ENCODE data around the gene BOC.
"Not testable (repeated sequence)": the region's sequence is repeated elsewhere in the genome, so short reads cannot be mapped to it uniquely, and the experiment has no call there.

BOC gene, protein sequence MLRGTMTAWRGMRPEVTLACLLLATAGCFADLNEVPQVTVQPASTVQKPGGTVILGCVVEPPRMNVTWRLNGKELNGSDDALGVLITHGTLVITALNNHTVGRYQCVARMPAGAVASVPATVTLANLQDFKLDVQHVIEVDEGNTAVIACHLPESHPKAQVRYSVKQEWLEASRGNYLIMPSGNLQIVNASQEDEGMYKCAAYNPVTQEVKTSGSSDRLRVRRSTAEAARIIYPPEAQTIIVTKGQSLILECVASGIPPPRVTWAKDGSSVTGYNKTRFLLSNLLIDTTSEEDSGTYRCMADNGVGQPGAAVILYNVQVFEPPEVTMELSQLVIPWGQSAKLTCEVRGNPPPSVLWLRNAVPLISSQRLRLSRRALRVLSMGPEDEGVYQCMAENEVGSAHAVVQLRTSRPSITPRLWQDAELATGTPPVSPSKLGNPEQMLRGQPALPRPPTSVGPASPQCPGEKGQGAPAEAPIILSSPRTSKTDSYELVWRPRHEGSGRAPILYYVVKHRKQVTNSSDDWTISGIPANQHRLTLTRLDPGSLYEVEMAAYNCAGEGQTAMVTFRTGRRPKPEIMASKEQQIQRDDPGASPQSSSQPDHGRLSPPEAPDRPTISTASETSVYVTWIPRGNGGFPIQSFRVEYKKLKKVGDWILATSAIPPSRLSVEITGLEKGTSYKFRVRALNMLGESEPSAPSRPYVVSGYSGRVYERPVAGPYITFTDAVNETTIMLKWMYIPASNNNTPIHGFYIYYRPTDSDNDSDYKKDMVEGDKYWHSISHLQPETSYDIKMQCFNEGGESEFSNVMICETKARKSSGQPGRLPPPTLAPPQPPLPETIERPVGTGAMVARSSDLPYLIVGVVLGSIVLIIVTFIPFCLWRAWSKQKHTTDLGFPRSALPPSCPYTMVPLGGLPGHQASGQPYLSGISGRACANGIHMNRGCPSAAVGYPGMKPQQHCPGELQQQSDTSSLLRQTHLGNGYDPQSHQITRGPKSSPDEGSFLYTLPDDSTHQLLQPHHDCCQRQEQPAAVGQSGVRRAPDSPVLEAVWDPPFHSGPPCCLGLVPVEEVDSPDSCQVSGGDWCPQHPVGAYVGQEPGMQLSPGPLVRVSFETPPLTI

DNA sequence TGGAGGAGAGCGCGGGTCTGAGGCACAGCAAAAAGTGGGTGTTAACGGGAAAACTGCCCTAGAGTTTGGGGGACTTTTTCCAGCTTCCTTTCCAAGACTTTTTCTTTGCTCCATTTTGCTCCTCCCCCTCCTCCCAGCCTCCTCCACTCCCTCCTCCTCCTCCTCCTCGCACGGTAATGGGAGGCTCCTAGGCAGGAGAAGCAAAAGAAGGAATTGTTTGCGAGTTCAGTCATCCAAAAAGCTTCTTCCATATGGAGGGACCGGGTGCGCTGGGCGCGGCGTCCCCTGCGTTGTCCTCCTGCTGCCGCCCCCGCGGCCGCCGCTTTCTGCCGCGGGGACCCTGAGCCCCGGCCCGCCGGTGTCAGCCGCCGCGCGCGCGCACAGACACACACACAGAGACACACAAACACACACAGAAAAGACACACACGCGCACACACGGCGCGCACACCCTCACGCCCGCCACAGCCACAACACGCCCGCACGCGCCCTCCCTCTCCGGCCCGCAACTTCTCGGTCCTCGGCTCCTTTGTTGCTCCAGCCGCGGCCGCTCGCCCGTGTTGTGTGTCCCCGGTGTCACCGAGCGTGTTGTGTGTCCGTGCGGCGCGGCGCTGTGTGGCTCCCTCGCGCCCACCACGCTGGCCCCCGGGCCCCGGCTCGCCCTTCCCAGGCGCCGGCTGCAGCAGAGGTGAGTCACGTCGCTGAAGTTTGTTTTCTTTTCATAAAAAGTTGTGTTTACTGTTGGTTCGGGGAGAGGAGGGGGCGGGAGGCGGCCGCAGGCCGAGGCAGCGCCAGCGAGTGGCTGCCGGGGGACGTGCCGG, at the start of gene BOC:
Gene BOC (plus strand): TSS at position 228 of the 820 bp plus-strand sequence. CDS start 38,246 bp downstream, outside the sequence.
- no peak for DNase-seq (ENCODE audit: low spot score)

DNA sequence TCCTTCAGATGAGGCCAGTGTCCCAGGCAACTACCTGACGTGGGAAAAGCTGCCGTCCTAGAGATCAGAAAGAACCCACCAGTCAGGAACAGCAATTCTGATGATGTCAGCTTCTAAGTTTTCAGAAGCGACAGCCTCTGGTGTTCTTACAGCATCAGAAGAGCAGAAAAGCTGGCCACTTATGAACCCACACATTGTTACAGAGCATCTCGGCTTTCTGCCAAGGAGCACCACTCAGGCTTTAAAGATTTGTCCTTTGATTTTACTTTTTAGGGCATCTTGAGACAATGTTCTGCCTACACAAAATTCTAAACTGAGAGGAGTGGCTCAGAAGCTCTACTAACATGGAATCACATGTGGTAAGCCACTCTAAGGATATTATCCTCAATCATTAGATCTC, 49.7 kb upstream of the BOC start:
- DNase-seq (ENCODE audit: low spot score) = no peak

DNA sequence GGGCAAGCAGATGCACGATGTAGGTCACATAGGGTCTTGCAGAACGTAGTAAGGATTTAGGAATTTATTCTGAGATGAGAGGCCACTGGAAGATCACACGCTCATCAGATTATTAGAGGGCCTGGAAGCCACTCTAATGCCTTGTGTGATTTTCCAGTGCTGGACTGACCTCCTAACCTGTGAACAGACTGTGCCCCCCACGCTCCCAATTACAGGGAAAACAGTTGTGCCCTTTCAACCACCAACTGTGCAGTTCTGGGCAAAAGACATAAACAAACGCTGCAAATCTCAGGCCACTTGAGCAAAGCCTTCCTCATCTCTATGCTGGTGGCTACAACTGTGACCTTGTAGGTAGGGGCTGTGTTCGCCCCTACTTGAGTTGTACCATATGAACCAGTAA, 48.2 kb upstream of the BOC start:
- no peak for DNase-seq (ENCODE audit: low spot score)

DNA sequence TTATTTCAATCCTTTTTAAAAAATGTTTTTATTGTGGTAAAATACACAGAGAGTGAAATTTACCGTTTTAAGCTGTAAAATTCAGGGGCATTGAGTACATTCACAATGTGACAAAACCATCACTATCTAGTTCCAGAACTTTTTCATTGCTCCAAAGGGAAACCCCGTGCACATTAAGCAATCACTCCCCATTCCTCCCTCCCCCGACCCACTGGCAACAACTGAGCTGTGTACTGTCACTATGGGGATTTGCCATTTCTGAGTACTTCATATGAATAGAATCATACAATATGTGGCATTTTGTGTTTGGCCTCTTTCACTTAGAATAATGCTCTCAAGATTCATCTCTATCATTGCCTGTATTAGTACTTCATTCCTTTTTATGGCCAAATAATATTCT, 45.5 kb upstream of the BOC start:
- DNase-seq (ENCODE audit: low spot score) = no peak

DNA sequence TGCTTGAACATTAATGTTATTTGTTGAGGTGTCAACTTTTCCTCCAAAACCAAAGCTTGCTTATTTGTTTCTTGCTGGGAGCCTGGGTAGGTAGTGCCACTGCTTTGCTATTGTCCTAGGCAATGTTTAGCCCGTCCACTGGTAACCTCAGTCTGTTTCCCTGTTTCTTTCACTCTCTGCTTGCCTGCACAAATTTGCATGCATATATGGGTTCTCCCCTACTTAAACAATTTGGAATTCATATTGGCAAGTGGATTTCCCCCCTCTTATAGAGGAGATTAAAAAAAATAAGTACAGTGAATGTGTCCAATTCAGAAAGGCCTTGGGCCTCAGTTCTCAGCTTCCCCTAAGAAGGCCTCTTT, 45.0 kb upstream of the BOC start:
- no peak for DNase-seq (ENCODE audit: low spot score)

DNA sequence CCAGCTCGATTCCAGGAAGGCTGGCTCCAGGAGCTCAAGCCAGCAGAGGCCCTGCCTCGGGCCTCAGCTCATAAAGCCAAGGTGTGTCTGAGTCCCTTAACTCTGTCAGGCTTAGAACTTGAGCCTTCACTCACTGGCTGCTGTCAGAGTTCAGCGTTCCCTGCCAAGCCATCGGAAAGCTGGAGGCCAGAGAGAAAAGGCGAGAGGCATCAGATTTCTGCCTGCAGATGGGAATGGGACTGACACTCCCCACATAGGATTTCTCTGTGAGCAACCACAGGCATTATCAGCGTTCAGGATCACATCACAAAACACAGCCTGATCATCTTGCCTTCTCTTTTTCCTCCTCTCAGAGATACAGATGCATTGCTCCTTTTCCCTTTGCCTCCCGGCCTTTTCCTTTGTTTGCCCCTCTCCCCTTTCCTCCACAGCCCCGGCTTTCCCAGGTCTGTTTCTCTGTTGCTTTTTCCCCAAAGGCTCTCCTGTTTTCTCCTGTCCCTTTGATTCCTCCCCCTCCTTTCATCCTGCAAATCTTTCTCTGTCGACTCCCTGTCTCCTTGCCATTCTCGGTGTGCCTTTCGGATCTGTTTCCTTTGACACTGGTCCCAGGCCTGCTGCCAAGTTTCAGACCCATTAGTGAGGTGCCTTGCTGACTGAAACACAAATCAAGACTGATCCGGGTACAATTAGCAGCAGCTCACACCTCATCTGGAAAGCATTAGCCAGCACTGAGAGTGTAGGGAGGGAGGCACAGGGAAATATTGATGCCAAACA, 44.5 kb upstream of the BOC start:
- DNase-seq (ENCODE audit: low spot score) = no peak

DNA sequence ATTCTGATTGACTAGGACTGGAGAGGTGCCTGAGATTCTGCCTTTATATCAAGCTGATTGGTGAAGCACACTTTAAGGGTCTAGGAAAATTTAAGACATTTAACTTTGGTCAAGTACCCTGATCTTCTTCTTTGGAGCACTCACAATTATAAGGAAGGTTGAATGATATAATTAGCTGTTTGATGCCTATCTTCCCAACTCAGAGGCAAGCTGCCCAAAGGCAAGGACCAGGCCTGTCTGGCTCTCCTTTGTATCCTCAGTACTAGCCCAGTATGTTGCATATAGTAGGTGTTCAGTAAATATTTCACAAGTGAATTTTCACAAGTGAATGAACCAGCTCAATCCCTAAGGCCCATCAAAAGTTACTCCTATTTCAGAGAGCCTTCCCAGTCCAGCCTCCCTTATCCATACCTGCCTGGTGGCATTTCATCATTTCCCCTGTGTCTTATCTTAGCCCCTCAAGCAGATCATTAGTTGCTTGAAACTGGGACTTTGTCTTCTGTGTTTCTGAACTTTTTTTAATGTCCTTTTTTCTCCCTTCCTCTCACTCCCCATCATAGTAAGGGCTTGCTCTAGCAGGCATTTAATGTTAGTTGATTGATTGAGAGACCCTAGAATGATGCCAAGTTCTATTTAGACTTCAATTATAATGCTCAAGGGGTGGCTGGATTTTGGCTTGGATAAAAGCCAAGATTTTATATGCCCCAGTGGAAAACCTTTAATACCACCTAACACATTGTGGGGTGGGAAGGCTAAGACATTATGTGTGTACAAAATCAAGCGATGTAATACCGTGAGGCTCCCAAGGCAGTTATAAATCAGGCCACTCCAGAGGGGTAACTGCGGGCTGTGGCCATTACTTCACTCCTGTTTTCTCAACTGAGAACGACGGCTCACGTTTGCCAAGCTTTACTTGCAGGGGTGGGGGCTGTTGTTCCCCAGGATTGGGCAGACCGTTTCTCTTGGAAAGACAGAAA, 43.2 kb upstream of the BOC start:
- no peak for DNase-seq (ENCODE audit: low spot score)

DNA sequence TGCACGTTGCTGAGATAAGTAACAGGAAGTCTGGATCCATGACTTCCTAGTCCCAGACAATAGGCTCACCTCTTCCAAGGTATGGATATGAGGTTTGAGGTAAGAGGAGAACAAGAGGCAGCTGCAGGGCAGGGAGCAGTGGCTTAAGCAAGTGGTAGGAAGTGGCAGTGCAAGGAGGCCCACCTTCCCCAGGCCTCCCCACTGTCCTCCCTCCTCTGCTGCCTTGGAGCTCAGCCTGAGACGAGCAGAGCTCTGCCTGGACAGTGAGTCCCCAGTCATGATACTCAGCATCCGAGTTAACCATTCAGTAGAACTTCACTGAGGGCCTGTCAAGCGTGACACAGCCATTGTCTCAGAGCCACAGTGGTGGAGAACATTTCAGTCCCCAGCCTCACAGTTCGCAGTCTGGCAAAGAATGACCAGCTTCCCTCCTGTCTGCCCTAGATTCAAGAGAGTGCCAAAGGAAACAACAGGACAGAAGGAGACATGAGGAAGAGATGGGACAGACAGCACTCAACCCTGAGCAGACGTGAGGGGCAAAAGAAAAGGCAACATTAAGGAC, 41.4 kb upstream of the BOC start:
- DNase-seq (ENCODE audit: low spot score) = no peak

DNA sequence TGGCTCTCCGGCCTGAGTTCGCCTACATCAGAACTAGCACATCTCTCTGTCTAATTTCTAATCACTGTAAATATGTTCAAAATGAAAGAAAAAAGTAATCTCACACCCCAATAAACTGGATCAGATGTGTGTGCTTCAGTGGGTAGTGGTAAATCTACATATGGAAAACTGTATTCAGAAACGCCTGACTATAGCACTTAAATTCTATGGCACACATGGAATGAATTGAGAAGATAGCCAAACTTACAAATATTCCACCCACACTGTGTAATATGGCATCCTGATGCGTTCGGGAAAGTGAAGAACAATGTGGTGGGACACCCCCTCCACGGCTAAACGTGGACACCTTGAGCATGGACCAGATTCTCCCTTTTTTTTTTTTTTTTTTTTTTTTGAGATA, 40.6 kb upstream of the BOC start:
- DNase-seq (ENCODE audit: low spot score) = no peak

DNA sequence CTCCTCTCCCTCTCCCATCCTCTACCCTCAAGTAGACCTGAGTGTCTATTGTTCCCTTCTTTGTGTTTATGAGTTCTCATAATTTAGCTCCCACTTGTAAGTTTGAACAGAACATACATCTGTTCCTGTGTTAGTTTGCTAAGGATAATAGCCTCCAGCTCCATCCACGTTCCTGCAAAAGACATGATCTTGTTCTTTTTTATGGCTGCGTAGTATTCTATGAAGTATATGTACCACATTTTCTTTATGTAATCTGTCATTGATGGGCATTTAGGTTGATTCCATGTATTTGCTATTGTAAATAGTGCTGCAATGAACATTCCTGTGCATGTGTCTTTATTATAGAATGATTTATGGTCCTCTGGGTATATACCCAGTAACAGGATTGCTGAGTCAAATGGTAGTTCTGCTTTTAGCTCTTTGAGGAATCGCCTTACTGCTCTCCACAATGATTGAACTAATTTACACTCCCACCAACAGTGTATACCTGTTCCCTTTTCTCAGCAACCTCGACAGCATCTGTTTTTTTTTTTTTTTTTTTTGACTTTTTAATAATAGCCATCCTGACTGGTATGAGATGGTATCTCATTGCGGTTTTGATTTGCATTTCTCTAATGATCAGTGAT, 39.6 kb upstream of the BOC start:
- DNase-seq (ENCODE audit: low spot score) = not testable (repeated sequence)

DNA sequence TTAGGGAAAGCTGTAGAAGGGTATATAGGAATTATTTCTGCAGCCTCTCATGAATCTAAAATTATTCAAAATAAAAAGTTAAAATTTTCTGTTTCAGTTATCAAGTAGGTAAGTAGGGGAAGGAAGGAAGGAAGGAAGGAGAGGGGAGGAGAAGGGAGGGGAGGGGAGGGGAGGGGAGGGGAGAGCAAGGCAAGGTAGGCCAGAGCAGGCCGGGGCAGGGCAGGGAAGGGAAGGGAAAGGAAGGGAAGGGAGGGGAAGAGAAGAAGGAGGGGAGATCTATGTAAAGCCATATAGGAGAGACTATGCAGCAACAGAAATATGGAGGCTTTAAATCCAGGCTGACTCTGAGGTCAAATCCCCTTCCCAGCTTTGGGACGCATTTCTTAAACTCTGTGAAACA, 38.3 kb upstream of the BOC start:
- DNase-seq (ENCODE audit: low spot score) = no peak

DNA sequence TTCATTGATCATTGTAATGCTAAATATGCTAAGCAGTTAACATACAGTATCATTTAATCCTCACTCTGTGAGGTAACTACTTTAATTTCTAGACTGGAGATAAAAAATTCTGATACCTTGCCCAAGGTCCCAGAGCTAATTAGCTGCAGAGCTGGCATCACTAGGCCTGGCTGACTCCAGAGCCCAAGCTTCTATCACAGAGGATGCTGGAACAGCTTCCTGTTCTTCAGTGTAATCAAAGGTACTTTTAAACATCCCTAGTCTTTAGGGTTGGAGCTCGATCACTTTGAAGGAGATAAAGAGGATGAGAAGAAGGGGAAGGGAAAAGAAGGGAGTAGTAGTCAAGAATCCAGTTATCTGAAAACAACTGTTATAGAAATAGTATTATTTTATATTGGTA, 37.1 kb upstream of the BOC start:
- no peak for DNase-seq (ENCODE audit: low spot score)

DNA sequence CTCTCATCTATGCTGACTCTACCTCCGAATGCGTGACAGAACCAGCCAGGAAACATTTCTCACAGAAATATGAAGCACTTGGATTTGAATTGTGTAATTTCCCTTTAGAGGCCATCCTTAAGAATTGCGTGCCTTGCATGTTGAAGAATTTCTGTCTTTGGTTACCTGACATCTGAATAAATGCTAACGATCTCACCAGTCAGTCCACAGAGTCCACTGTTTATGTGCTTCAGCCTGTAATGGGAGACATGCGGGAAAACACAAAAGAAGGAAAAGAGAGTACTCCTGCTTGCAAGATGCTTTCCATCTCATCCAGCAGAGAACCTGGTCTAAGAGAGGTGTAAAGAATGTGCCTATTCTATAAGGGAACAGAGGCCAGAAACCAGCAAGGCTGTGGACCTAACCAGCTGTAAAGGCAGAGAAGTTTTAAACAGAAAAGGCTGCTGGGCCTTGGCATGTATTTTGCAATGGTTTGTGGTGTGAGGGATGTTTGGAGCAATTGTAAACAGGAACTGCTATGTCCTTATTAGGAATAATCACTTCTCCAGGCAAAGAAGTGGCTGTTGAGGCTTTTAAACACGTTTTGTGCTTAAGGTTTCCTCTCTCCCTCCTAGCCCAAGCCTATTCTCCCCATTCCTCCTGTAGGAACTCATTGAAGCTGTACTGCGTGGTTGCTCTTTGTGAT, 36.4 kb upstream of the BOC start:
- no peak for DNase-seq (ENCODE audit: low spot score)

DNA sequence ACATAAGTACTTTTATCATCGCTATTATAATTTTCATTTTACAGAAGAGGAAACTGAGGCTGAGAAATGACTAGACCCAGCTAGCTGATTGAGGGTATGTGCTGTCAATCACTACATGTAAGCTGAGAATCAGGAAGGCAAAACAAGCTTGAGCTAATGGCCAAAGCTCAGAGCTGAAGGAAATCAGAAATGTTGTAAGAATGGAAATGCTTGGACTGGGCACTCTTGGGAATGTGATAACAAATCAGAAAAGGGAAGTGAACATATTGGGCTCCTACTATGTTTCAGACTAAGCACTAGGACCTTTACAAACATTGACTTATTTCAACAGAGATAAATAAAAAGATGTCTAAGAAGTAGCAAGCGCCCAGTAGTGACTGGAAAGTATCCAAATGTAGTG, 33.8 kb upstream of the BOC start:
- no peak for DNase-seq (ENCODE audit: low spot score)

DNA sequence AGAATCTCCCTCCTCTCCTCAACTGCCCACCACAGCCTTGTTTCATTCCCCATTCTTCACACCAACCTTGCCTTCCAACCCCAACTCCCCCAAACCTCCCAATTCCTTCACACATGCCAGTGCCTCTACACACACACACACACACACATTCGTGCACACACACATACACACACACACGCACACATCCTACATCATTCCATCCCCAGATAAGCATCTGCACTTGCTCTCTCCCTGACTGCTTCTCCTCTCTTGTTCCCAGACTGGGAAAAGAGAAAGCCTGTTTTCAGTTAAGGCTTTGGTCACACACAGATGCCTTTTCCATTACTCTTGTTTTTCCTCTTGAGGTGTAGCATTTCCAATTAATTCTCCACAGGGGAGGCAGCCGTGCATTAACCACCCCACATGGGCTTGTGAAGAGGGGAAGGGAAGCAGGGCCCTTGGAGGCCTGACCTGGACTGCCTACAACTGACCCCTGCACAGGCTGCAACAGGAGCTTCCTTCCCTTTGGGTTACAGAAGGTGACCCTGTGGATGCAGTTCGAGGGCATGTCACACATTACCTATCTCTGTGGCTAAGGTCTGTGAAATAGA, 32.0 kb upstream of the BOC start:
- DNase-seq (ENCODE audit: low spot score) = no peak

DNA sequence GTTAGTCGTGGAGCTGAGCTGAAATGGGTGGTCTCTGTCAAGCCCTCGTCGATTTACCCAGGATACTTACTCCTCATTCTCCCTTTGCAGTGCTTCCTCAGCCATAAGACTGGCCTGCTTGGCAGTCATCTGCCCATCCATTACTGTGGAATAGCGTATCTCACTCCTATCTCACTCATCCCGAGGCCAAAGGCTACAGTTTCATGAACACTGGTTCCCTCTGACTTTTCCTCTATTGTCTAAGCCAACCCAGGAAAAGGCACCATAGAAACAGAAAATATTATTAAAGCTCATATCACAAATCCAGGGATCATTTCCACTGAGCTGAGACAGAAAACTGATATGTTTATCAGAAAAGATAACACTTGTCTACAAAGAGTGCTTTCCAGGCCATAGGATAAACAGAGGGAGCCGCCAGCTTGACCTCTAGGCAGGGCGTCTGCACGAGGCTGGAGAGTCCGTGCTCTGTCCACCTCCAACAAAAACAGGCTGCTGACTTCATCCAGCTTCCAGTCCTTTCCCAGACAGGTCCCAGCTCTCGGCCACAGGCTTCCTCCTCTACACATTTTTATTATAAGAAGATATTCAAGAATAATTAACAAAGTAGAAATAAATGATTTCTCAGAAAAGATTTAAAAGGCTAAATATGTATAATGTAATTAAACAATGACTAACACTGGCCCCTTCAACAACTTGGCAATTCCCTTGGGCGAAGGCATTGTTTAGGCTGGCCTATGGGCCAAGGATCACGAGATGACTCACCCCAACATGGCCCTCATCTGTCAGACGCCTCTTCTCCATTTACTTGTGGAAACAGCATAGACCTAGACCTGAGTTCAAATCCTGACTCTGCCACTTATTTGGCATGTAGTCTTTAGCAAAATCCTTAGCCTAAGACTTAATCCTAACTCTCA, 27.4 kb upstream of the BOC start:
- no peak for DNase-seq (ENCODE audit: low spot score)

DNA sequence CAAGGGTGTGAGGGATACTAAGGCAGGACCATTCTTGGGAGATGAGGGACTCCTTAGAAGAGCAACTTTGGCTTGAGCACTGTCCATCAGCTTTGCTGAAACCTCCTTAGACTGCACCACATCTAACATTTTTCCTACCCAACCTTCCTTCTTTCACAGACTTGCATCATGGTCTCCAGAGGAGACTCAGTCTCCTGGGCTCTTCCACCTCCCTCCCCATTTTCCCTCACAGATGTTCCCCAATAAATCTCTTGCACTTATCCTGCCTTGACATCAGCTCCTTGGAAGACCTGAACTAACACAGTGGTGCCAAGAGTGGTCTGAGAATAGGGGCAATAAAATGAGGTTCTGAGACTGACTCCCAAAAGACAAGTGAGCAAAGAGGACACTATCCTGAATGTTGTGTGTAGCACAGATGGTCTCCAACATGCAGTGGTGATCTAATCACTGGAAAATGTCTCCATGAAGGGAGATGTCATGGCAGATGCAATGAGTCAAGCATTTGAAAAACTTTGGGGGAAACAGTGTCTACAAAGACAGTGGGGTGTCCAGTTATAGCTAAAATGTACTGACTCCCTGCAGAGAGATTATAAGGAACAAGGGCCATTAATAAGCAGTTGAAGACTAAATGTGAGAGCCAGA, 26.0 kb upstream of the BOC start:
- DNase-seq (ENCODE audit: low spot score) = no peak

Data from RKO (cell line).